HCT116 (cell line): ENCODE data around the gene AP1B1. TPM values are rescaled to one million over a fixed set of nuclear protein-coding genes. Genes with fewer than 3 reads are reported as not detected.

ENCODE experiments used
- ATAC-seq: fragments of 200-7000 bp; cut with Tn5 transposase; 2 replicates; pipeline ENCODE4 v1.9.1; 2020; ENCODE audit warnings: mild to moderate bottlenecking, moderate library complexity
- BruUV-seq: library from RNA; stranded (reverse); fragments of 400-500 nt; replicated peaks from 2 replicates; lab custom pipeline; 2021; lab: Mats Ljungman, UMichigan
- CTCF ChIA-PET: fragments of 300-600 bp; sonication (Branson Sonifier 250); formaldehyde crosslinking; loops from one replicate; lab custom pipeline; 2021; ENCODE audit warnings: antibody characterized with exemption; lab: Charles Lee
- POLR2A ChIA-PET: fragments of 300-600, 350-600 bp; sonication (Branson Sonifier 250); formaldehyde crosslinking; loops from one replicate; lab custom pipeline; 2021; ENCODE audit warnings: antibody characterized with exemption; lab: Charles Lee
- RAD21 ChIA-PET, 2 experiments: fragments of 300-600 bp; sonication (Branson Sonifier 250); formaldehyde crosslinking; loops; one replicate each; lab custom pipeline; 2023; ENCODE audit warnings: low total read pairs in 2 of 2; ENCODE audit not compliant: uncharacterized antibody in 2 of 2, unreplicated experiment in 2 of 2, low non-redundant PET in 1 of 2; lab: Charles Lee
- DNase-seq: peaks from one replicate; pipeline ENCODE4 v3.0.0-alpha.2; 2010; ENCODE audit warnings: low read depth, low spot score
- H2AFZ ChIP-seq: fragments of 200-600 bp; shearing (Covaris generic), sonication (generic); 2 replicates; pipeline ENCODE4 v1.6.1; 2017; ENCODE audit warnings: low read depth, mixed run types, mixed read lengths, antibody characterized with exemption, low read length; ENCODE audit not compliant: poor library complexity, severe bottlenecking
- H3K27ac ChIP-seq: 2 replicates; pipeline ENCODE4 v1.5.1; 2012; ENCODE audit warnings: low read depth, low read length
- H3K27me3 ChIP-seq: fragments of 200-600 bp; sonication (generic); 2 replicates; pipeline ENCODE4 v1.6.1; 2016; ENCODE audit warnings: mixed run types, low read length, mixed read lengths; ENCODE audit not compliant: insufficient read depth
- H3K36me3 ChIP-seq, 2 experiments: fragments of 200-500 bp in 1 of 2; fragments of 200-600 bp in 1 of 2; sonication (Bioruptor generic) in 1 of 2; sonication (generic) in 1 of 2; 2 replicates each; pipeline versions ENCODE4 v1.5.1 to v1.6.1; 2014 to 2016; ENCODE audit warnings: low read length in 2 of 2, inconsistent platforms in 1 of 2, mixed read lengths in 1 of 2, mixed run types in 1 of 2; ENCODE audit not compliant: insufficient read depth in 2 of 2, control insufficient read depth in 1 of 2
- H3K4me1 ChIP-seq, 2 experiments: fragments of 200-600 bp in 1 of 2; sonication (generic) in 1 of 2; 2 replicates each; pipeline versions ENCODE4 v1.5.1 to v1.6.1; 2012 to 2017; ENCODE audit warnings: low read length in 2 of 2, inconsistent platforms in 1 of 2, mild to moderate bottlenecking in 1 of 2, mixed read lengths in 1 of 2, mixed run types in 1 of 2, moderate library complexity in 1 of 2; ENCODE audit not compliant: insufficient read depth in 2 of 2, control insufficient read depth in 1 of 2
- H3K4me2 ChIP-seq: fragments of 200-600 bp; sonication (generic); 2 replicates; pipeline ENCODE4 v1.6.1; 2017; ENCODE audit warnings: mixed run types, low read length, mixed read lengths
- H3K4me3 ChIP-seq, 2 experiments: fragments of 200-600 bp in 1 of 2; sonication (generic) in 1 of 2; replicated peaks in 1 of 2; 2 replicates each; pipeline ENCODE4 v1.5.1; 2011 to 2016; ENCODE audit warnings: low read length in 2 of 2, control low read depth in 1 of 2, low read depth in 1 of 2, mild to moderate bottlenecking in 1 of 2, mixed read lengths in 1 of 2, mixed run types in 1 of 2
- H3K79me2 ChIP-seq: fragments of 200-600 bp; sonication (generic); 2 replicates; pipeline ENCODE4 v1.6.1; 2017; ENCODE audit warnings: mild to moderate bottlenecking, mixed run types, low read length, moderate library complexity, mixed read lengths; ENCODE audit not compliant: insufficient read depth
- H3K9ac ChIP-seq: fragments of 200-600 bp; sonication (generic); 2 replicates; pipeline ENCODE4 v1.6.1; 2016; ENCODE audit warnings: low read length, mixed read lengths
- H3K9me2 ChIP-seq: fragments of 200-600 bp; sonication (generic), shearing (Covaris generic); 2 replicates; pipeline ENCODE4 v1.6.1; 2017; ENCODE audit warnings: mixed run types, mild to moderate bottlenecking, moderate library complexity; ENCODE audit not compliant: insufficient read depth
- H3K9me3 ChIP-seq, 2 experiments: fragments of 200-500 bp in 1 of 2; fragments of 200-600 bp in 1 of 2; sonication (Bioruptor generic) in 1 of 2; sonication (generic) in 1 of 2; 2 replicates each; pipeline ENCODE4 v1.6.1; 2014 to 2017; ENCODE audit warnings: low read length in 2 of 2, mixed read lengths in 2 of 2, inconsistent platforms in 1 of 2, low read depth in 1 of 2, mild to moderate bottlenecking in 1 of 2, mixed run types in 1 of 2, moderate library complexity in 1 of 2; ENCODE audit not compliant: control insufficient read depth in 1 of 2, insufficient read depth in 1 of 2
- H4K20me1 ChIP-seq: fragments of 200-600 bp; sonication (generic), shearing (Covaris generic); 2 replicates; pipeline ENCODE4 v1.6.1; 2017; ENCODE audit warnings: mixed run types, mild to moderate bottlenecking, moderate library complexity; ENCODE audit not compliant: insufficient read depth
- CBX3 ChIP-seq: IDR thresholded peaks from 2 replicates; pipeline ENCODE4 v1.6.1; 2012; ENCODE audit warnings: low read depth
- CEBPB ChIP-seq: IDR thresholded peaks from 2 replicates; pipeline ENCODE4 v1.6.1; 2012; ENCODE audit warnings: low read depth
- EGR1 ChIP-seq: IDR thresholded peaks from 2 replicates; pipeline ENCODE4 v1.6.1; 2012; ENCODE audit warnings: low read depth
- EZH2 ChIP-seq: fragments of 200-600 bp; sonication (generic); IDR thresholded peaks from 2 replicates; pipeline ENCODE4 v1.6.1; 2017; ENCODE audit warnings: antibody characterized with exemption, mixed run types
- EZH2phosphoT487 ChIP-seq: fragments of 200-600 bp; IDR thresholded peaks from 2 replicates; pipeline ENCODE4 v1.6.1; 2018; ENCODE audit warnings: antibody characterized with exemption, borderline replicate concordance
- JUND ChIP-seq: IDR thresholded peaks from 2 replicates; pipeline ENCODE4 v1.6.1; 2012
- POLR2AphosphoS5 ChIP-seq: IDR thresholded peaks from 2 replicates; pipeline ENCODE4 v1.6.1; 2011; ENCODE audit warnings: mild to moderate bottlenecking, low read depth, low read length, moderate library complexity
- RAD21 ChIP-seq: IDR thresholded peaks from 2 replicates; pipeline ENCODE4 v1.6.1; 2012; ENCODE audit warnings: low read depth, mild to moderate bottlenecking
- SRF ChIP-seq: IDR thresholded peaks from 2 replicates; pipeline ENCODE4 v1.6.1; 2012; ENCODE audit warnings: low read depth
- TCF7L2 ChIP-seq: IDR thresholded peaks from 2 replicates; pipeline ENCODE4 v1.7.0; 2011; ENCODE audit warnings: borderline replicate concordance, inconsistent platforms; ENCODE audit not compliant: insufficient read depth, insufficient read length; ENCODE audit errors: extremely low read depth
- intact Hi-C: fragments of 100-400 bp; cut with micrococcal nuclease; formaldehyde crosslinking; loops from 2 replicates; pipeline ENCODE4 v1.10.0; 2022
- total RNA-seq: library from RNA; stranded (reverse); gene quantifications from one replicate; pipeline ENCODE4 v1.2.1, GENCODE V29; 2021; ENCODE audit not compliant: unreplicated experiment
- TF ChIP-seq, protein P1 (sequence below): IDR thresholded peaks from 2 replicates; pipeline ENCODE4 v1.6.1; 2011; ENCODE audit warnings: mild to moderate bottlenecking, low read length, moderate library complexity; ENCODE audit not compliant: insufficient replicate concordance; ENCODE audit errors: extremely low read depth
- TF ChIP-seq, protein P2 (sequence below), 3 experiments: fragments of 200-600 bp in 1 of 3; sonication (generic) in 1 of 3; IDR thresholded peaks in 2 of 3; conservative IDR thresholded peaks in 1 of 3; 2 replicates each; pipeline ENCODE4 v1.5.1; 2012 to 2017; ENCODE audit warnings: low read depth in 2 of 3, low read length in 2 of 3, antibody characterized with exemption in 1 of 3, borderline replicate concordance in 1 of 3, control low read depth in 1 of 3, mild to moderate bottlenecking in 1 of 3, mixed read lengths in 1 of 3, mixed run types in 1 of 3, moderate library complexity in 1 of 3; ENCODE audit not compliant: insufficient read depth in 1 of 3
- TF ChIP-seq, protein P3 (sequence below): IDR thresholded peaks from 2 replicates; pipeline ENCODE4 v1.6.1; 2012

AP1B1 gene
- total RNA-seq, 1 experiment from 2014 or later: 60.4 TPM

DNA sequence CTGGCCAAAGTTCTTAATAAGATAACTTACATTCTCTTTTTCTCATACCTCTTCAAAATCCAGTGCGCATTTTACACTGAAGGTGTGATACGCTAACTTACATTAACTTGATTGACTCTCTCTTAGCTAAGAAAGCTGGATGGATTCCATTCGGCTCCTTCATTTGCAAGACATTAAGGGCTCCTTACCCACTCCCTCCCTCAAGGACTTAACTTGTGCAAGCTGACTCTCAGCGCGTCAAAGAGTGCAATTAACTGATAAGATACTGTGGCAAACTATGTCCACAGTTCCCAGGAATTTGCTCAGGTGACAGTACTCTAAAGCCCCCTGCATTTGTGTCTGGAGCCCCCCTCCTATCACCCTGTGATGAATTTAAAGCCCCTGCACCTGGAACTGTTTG lies 43.6 kb upstream of the AP1B1 start:
- POLR2A ChIA-PET: no interaction called here
- H3K27me3 ChIP-seq: 0 out of 2 replicates have a peak, but pooled peaks cover 7% of the 10 kb centered on the region
- H2AFZ ChIP-seq: no peak overlapping the region
- H3K9me2 ChIP-seq: no peaks in the 10 kb centered on the region
- H3K4me3 ChIP-seq: no peak overlapping the region
- RAD21 ChIA-PET: no interaction called here
- no peak overlapping the region for H3K4me2 ChIP-seq
- no peak overlapping the region for H3K27ac ChIP-seq
- CTCF ChIA-PET: no interaction called here
- TF ChIP-seq, protein P1, sequence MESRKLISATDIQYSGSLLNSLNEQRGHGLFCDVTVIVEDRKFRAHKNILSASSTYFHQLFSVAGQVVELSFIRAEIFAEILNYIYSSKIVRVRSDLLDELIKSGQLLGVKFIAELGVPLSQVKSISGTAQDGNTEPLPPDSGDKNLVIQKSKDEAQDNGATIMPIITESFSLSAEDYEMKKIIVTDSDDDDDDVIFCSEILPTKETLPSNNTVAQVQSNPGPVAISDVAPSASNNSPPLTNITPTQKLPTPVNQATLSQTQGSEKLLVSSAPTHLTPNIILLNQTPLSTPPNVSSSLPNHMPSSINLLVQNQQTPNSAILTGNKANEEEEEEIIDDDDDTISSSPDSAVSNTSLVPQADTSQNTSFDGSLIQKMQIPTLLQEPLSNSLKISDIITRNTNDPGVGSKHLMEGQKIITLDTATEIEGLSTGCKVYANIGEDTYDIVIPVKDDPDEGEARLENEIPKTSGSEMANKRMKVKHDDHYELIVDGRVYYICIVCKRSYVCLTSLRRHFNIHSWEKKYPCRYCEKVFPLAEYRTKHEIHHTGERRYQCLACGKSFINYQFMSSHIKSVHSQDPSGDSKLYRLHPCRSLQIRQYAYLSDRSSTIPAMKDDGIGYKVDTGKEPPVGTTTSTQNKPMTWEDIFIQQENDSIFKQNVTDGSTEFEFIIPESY: no peak
- TF ChIP-seq EZH2phosphoT487 (no peak), EZH2 (no peak), RAD21 (no peak), EGR1 (no peak), SRF (no peak), CBX3 (no peak), JUND (no peak), POLR2AphosphoS5 (no peak), TCF7L2 (no peak), CEBPB (no peak)
- TF ChIP-seq, protein P2, sequence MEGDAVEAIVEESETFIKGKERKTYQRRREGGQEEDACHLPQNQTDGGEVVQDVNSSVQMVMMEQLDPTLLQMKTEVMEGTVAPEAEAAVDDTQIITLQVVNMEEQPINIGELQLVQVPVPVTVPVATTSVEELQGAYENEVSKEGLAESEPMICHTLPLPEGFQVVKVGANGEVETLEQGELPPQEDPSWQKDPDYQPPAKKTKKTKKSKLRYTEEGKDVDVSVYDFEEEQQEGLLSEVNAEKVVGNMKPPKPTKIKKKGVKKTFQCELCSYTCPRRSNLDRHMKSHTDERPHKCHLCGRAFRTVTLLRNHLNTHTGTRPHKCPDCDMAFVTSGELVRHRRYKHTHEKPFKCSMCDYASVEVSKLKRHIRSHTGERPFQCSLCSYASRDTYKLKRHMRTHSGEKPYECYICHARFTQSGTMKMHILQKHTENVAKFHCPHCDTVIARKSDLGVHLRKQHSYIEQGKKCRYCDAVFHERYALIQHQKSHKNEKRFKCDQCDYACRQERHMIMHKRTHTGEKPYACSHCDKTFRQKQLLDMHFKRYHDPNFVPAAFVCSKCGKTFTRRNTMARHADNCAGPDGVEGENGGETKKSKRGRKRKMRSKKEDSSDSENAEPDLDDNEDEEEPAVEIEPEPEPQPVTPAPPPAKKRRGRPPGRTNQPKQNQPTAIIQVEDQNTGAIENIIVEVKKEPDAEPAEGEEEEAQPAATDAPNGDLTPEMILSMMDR (IDR thresholded peaks at IDR 0.05 in 2 of 3, conservative IDR thresholded peaks at IDR 0.05 in 1 of 3; ENCODE audit: borderline replicate concordance in 1 of 3, insufficient read depth in 1 of 3, low read depth in 2 of 3, low read length in 2 of 3): no peak
- TF ChIP-seq, protein P3, sequence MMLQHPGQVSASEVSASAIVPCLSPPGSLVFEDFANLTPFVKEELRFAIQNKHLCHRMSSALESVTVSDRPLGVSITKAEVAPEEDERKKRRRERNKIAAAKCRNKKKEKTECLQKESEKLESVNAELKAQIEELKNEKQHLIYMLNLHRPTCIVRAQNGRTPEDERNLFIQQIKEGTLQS: no peak
- TF ChIP-seq, all 23 proteins: peak for 0
- no peak overlapping the region for H3K9ac ChIP-seq
- no peaks in the 10 kb centered on the region for H3K9me3 ChIP-seq
- no peaks in the 10 kb centered on the region for H4K20me1 ChIP-seq
- H3K4me1 ChIP-seq: no peaks in the 10 kb centered on the region
- DNase-seq (no peak), ATAC-seq (no peak)
- no peaks in the 10 kb centered on the region for H3K79me2 ChIP-seq
- BruUV-seq: no TSS peak
- intact Hi-C loops: no loop called here
- H3K36me3 ChIP-seq: no peaks in the 10 kb centered on the region
